Measurements from ENCODE around the gene TSEN2. TPM values are rescaled to one million over a fixed set of nuclear protein-coding genes. Genes with fewer than 3 reads are reported as not detected.
"Not testable (repeated sequence)": the region's sequence is repeated elsewhere in the genome, so short reads cannot be mapped to it uniquely, and the experiment has no call there.

Gene TSEN2
- polyA plus RNA-seq, 3 donors from 2014 or later = 3.0 to 13.8 (median 9.0) TPM

GRCh38 chr3:12512534-12513118 is 28.3 kb downstream of the TSEN2 start:
- Mint-ChIP-seq H3K27ac (no peak overlapping the region), H3K27me3 (ENCODE audit: low read depth in 3 of 3) (peaks cover 0 to 2% (median 0%) of the 10 kb centered on the region in 3 donors)

GRCh38 chr3:12513694-12514446 is 29.6 kb downstream of the TSEN2 start:
- Mint-ChIP-seq H3K9me3 (peaks cover 0 to 4% (median 0%) of the 10 kb centered on the region in 6 donors), H3K27ac (no peak overlapping the region), H3K4me3 (no peak overlapping the region), H3K36me3 (peaks cover 4 to 15% (median 5%) of the 10 kb centered on the region in 3 donors), H3K27me3 (ENCODE audit: low read depth in 3 of 3) (peaks cover 0 to 2% (median 0%) of the 10 kb centered on the region in 3 donors), H3K4me1 (no peaks in the 10 kb centered on the region)
- DNase-seq = no peak

More at GRCh38 chr3:12512534-12513118, 28.3 kb downstream of the TSEN2 start:
- no peak for DNase-seq
- Mint-ChIP-seq H3K9me3 (peaks cover 0 to 4% (median 0%) of the 10 kb centered on the region in 6 donors), H3K4me1 (no peaks in the 10 kb centered on the region), H3K36me3 (peaks cover 3 to 15% (median 6%) of the 10 kb centered on the region in 3 donors), H3K4me3 (no peak overlapping the region)

- H3K9me3 Mint-ChIP-seq = peaks cover 0 to 4% (median 0%) of the 10 kb centered on the region in 6 donors
- peaks cover 3 to 13% (median 5%) of the 10 kb centered on the region in 3 donors for H3K36me3 Mint-ChIP-seq
- peaks cover 0 to 2% (median 0%) of the 10 kb centered on the region in 3 donors for H3K27me3 Mint-ChIP-seq (ENCODE audit: low read depth in 3 of 3)
- H3K4me3 Mint-ChIP-seq = no peak overlapping the region
- DNase-seq = no peak
- H3K27ac Mint-ChIP-seq = no peak overlapping the region
- H3K4me1 Mint-ChIP-seq = no peaks in the 10 kb centered on the region
Measured at GRCh38 chr3:12515631-12516030, 31.4 kb downstream of the TSEN2 start.

GRCh38 chr3:12516873-12517272 is 32.6 kb downstream of the TSEN2 start:
- no peak overlapping the region for H3K4me3 Mint-ChIP-seq
- no peaks in the 10 kb centered on the region for H3K4me1 Mint-ChIP-seq
- peaks cover 0 to 4% (median 0%) of the 10 kb centered on the region in 6 donors for H3K9me3 Mint-ChIP-seq
- H3K27ac Mint-ChIP-seq = no peak overlapping the region
- DNase-seq = no peak
- H3K27me3 Mint-ChIP-seq (ENCODE audit: low read depth in 3 of 3) = peaks cover 0 to 2% (median 0%) of the 10 kb centered on the region in 3 donors
- peaks cover 7 to 18% (median 9%) of the 10 kb centered on the region in 3 donors for H3K36me3 Mint-ChIP-seq

- Mint-ChIP-seq H3K27me3 (ENCODE audit: low read depth in 3 of 3) (peaks cover 0 to 2% (median 0%) of the 10 kb centered on the region in 3 donors), H3K27ac (no peak overlapping the region), H3K9me3 (peaks cover 0 to 4% (median 0%) of the 10 kb centered on the region in 6 donors), H3K4me3 (no peak overlapping the region), H3K36me3 (peaks cover 7 to 17% (median 12%) of the 10 kb centered on the region in 3 donors), H3K4me1 (no peaks in the 10 kb centered on the region)
- DNase-seq = no peak
Measured at GRCh38 chr3:12518261-12519028, 34.2 kb downstream of the TSEN2 start.

- no peak overlapping the region for H3K4me3 Mint-ChIP-seq
- no peaks in the 10 kb centered on the region for H3K9me3 Mint-ChIP-seq
- H3K4me1 Mint-ChIP-seq = no peaks in the 10 kb centered on the region
Measured at GRCh38 chr3:12521010-12521409, 36.7 kb downstream of the TSEN2 start.

GRCh38 chr3:12522721-12523120 is 38.4 kb downstream of the TSEN2 start:
- no peak overlapping the region for H3K27ac Mint-ChIP-seq
- DNase-seq = no peak
- no peaks in the 10 kb centered on the region for H3K9me3 Mint-ChIP-seq
- peaks cover 16 to 29% (median 20%) of the 10 kb centered on the region in 3 donors for H3K36me3 Mint-ChIP-seq
- no peaks in the 10 kb centered on the region for H3K4me1 Mint-ChIP-seq
- H3K4me3 Mint-ChIP-seq = no peak overlapping the region
- no peaks in the 10 kb centered on the region for H3K27me3 Mint-ChIP-seq (ENCODE audit: low read depth in 3 of 3)

More at GRCh38 chr3:12521010-12521409, 36.7 kb downstream of the TSEN2 start:
- Mint-ChIP-seq H3K27ac (no peak overlapping the region), H3K27me3 (ENCODE audit: low read depth in 3 of 3) (peaks cover 0 to 2% (median 0%) of the 10 kb centered on the region in 3 donors), H3K36me3 (peaks cover 12 to 18% (median 16%) of the 10 kb centered on the region in 3 donors)
- DNase-seq = no peak

- DNase-seq = no peak
- Mint-ChIP-seq H3K36me3 (peaks cover 26 to 39% (median 30%) of the 10 kb centered on the region in 3 donors), H3K27me3 (ENCODE audit: low read depth in 3 of 3) (peaks cover 0 to 2% (median 0%) of the 10 kb centered on the region in 3 donors), H3K4me3 (no peak overlapping the region), H3K27ac (no peak overlapping the region), H3K9me3 (no peaks in the 10 kb centered on the region), H3K4me1 (no peaks in the 10 kb centered on the region)
Measured at GRCh38 chr3:12527757-12528143, 43.5 kb downstream of the TSEN2 start.

- Mint-ChIP-seq H3K9me3 (no peaks in the 10 kb centered on the region), H3K27ac (no peak overlapping the region), H3K27me3 (ENCODE audit: low read depth in 3 of 3) (peaks cover 0 to 2% (median 0%) of the 10 kb centered on the region in 3 donors), H3K36me3 (peaks cover 13 to 28% (median 24%) of the 10 kb centered on the region in 3 donors), H3K4me1 (no peaks in the 10 kb centered on the region), H3K4me3 (no peak overlapping the region)
- DNase-seq = no peak
Measured at GRCh38 chr3:12532182-12532581, 47.9 kb downstream of the TSEN2 start.

- no peaks in the 10 kb centered on the region for H3K9me3 Mint-ChIP-seq
- H3K27ac Mint-ChIP-seq = no peak overlapping the region
- no peak for DNase-seq
- no peaks in the 10 kb centered on the region for H3K4me1 Mint-ChIP-seq
- H3K27me3 Mint-ChIP-seq (ENCODE audit: low read depth in 3 of 3) = peaks cover 0 to 2% (median 0%) of the 10 kb centered on the region in 3 donors
- no peak overlapping the region for H3K4me3 Mint-ChIP-seq
- H3K36me3 Mint-ChIP-seq = peaks cover 7 to 20% (median 12%) of the 10 kb centered on the region in 3 donors
Measured at GRCh38 chr3:12536423-12536822, 52.1 kb downstream of the TSEN2 start.

GRCh38 chr3:12541625-12542024 is 57.3 kb downstream of the TSEN2 start:
- H3K27ac Mint-ChIP-seq = no peak overlapping the region

GRCh38 chr3:12543497-12543896 is 59.2 kb downstream of the TSEN2 start:
- not testable (repeated sequence) for H3K27me3 Mint-ChIP-seq (ENCODE audit: low read depth in 3 of 3); H3K36me3 Mint-ChIP-seq; H3K4me1 Mint-ChIP-seq; H3K27ac Mint-ChIP-seq; H3K9me3 Mint-ChIP-seq; H3K4me3 Mint-ChIP-seq; DNase-seq

More at GRCh38 chr3:12541625-12542024, 57.3 kb downstream of the TSEN2 start:
- DNase-seq = no peak
- no peak overlapping the region for H3K4me3 Mint-ChIP-seq
- H3K9me3 Mint-ChIP-seq = no peaks in the 10 kb centered on the region
- no peaks in the 10 kb centered on the region for H3K27me3 Mint-ChIP-seq (ENCODE audit: low read depth in 3 of 3)
- peaks cover 0 to 6% (median 0%) of the 10 kb centered on the region in 3 donors for H3K36me3 Mint-ChIP-seq
- no peaks in the 10 kb centered on the region for H3K4me1 Mint-ChIP-seq

GRCh38 chr3:12544652-12545472 is 60.6 kb downstream of the TSEN2 start:
- Mint-ChIP-seq H3K27me3 (ENCODE audit: low read depth in 3 of 3) (peaks cover 0 to 3% (median 2%) of the 10 kb centered on the region in 3 donors), H3K4me1 (no peaks in the 10 kb centered on the region), H3K27ac (no peak overlapping the region), H3K36me3 (no peaks in the 10 kb centered on the region), H3K9me3 (no peaks in the 10 kb centered on the region), H3K4me3 (no peak overlapping the region)
- no peak for DNase-seq
